GM12878 (cell line): Measurements from ENCODE around the gene SAMD4A. TPM values are rescaled to one million over a fixed set of nuclear protein-coding genes. Genes with fewer than 3 reads are reported as not detected.
A peak's percentile ranks its signal among the peaks of the same experiment; 100 is the strongest.

Source experiments
- ATAC-seq: fragments of 200-7000 bp; cut with Tn5 transposase; 3 replicates; pipeline ENCODE4 v1.9.1; 2020; ENCODE audit warnings: mild to moderate bottlenecking, moderate library complexity
- BruUV-seq: library from RNA; stranded (reverse); fragments of 400-500 nt; replicated peaks from 2 replicates; lab custom pipeline; 2021; lab: Mats Ljungman, UMichigan
- CTCF ChIA-PET: fragments of 300-600 bp; sonication (Branson Sonifier 250); formaldehyde crosslinking; extraction: SDS; loops from one replicate; lab custom pipeline; 2021; ENCODE audit warnings: inconsistent platforms; lab: Yijun Ruan, JAX
- POLR2A ChIA-PET: fragments of 350-600 bp; formaldehyde crosslinking; extraction: SDS; loops from one replicate; lab custom pipeline; 2021; ENCODE audit warnings: inconsistent platforms; lab: Charles Lee
- RAD21 ChIA-PET: fragments of 300-600 bp; sonication (Branson Sonifier 250); formaldehyde crosslinking; loops from one replicate; lab custom pipeline; 2023; ENCODE audit warnings: antibody characterized with exemption; ENCODE audit not compliant: unreplicated experiment; lab: Charles Lee
- SMC1A ChIA-PET: fragments of 300-600 bp; sonication (Branson Sonifier 250); formaldehyde crosslinking; loops from one replicate; lab custom pipeline; 2023; ENCODE audit not compliant: unreplicated experiment, uncharacterized antibody; lab: Charles Lee
- DNase-seq: peaks from one replicate; pipeline ENCODE4 v3.0.0-alpha.2; 2011; ENCODE audit warnings: low read depth, low spot score
- FAIRE-seq: peaks from 3 replicates; lab custom pipeline; 2011; peaks lifted over from hg19 to GRCh38; lab: Jason Lieb, UNC
- H2AFZ ChIP-seq: 2 replicates; pipeline ENCODE4 v1.6.0; 2011; ENCODE audit warnings: low read depth, low read length, control low read depth; ENCODE audit not compliant: control insufficient read depth
- H3K27ac ChIP-seq: 2 replicates; pipeline ENCODE4 v1.5.1; 2011; ENCODE audit warnings: control low read depth; ENCODE audit not compliant: control insufficient read depth, insufficient read depth
- H3K27me3 ChIP-seq, 2 experiments: replicated peaks in 1 of 2; 2 replicates each; pipeline versions ENCODE4 v1.6.0 to v1.6.1; 2011; ENCODE audit warnings: low read length in 1 of 2; ENCODE audit not compliant: control insufficient read depth in 2 of 2, insufficient read depth in 2 of 2
- H3K36me3 ChIP-seq, 2 experiments: 2 replicates each; pipeline ENCODE4 v1.5.1; 2011; ENCODE audit warnings: low read length in 1 of 2; ENCODE audit not compliant: control insufficient read depth in 2 of 2, insufficient read depth in 2 of 2
- H3K4me1 ChIP-seq: 2 replicates; pipeline ENCODE4 v1.6.1; 2011; ENCODE audit warnings: mild to moderate bottlenecking, low read length, moderate library complexity, mixed read lengths; ENCODE audit not compliant: control insufficient read depth, insufficient read depth
- H3K4me2 ChIP-seq: 2 replicates; pipeline ENCODE4 v1.6.0; 2011; ENCODE audit warnings: control low read depth; ENCODE audit not compliant: control insufficient read depth, insufficient read depth
- H3K4me3 ChIP-seq: fragments of 200-600 bp; sonication (generic); 2 replicates; pipeline ENCODE4 v1.5.1; 2016
- H3K79me2 ChIP-seq: 2 replicates; pipeline ENCODE4 v1.6.0; 2011; ENCODE audit warnings: low read length; ENCODE audit not compliant: control insufficient read depth, insufficient read depth
- H3K9ac ChIP-seq: 2 replicates; pipeline ENCODE4 v1.8.0; 2011; ENCODE audit warnings: low read length, control low read depth, mixed read lengths; ENCODE audit not compliant: control insufficient read depth, insufficient read depth
- H3K9me3 ChIP-seq: replicated peaks from 3 replicates; pipeline ENCODE4 v1.5.1; 2011; ENCODE audit warnings: mild to moderate bottlenecking, low read length; ENCODE audit not compliant: control insufficient read depth, insufficient read depth
- H4K20me1 ChIP-seq: 2 replicates; pipeline ENCODE4 v1.6.0; 2011; ENCODE audit not compliant: control insufficient read depth, insufficient read depth
- ATF7 ChIP-seq: fragments of 450-650 bp; IDR thresholded peaks from 2 replicates; pipeline ENCODE4 v1.6.1; 2016; ENCODE audit warnings: low read depth, mild to moderate bottlenecking
- BMI1 ChIP-seq: fragments of 450-650 bp; IDR thresholded peaks from 2 replicates; pipeline ENCODE4 v1.6.1; 2016; ENCODE audit warnings: mild to moderate bottlenecking, moderate library complexity, borderline replicate concordance
- CBX5 ChIP-seq: sonication (generic); IDR thresholded peaks from 2 replicates; pipeline ENCODE4 v1.6.1; 2016; ENCODE audit warnings: low read depth, moderate library complexity, mild to moderate bottlenecking, inconsistent platforms
- EED ChIP-seq: sonication (generic); IDR thresholded peaks from 2 replicates; pipeline ENCODE4 v1.6.1; 2016; ENCODE audit warnings: antibody characterized with exemption, low read depth
- ETV6 ChIP-seq, 2 experiments: fragments of 450-650 bp in 1 of 2; IDR thresholded peaks in 1 of 2; conservative IDR thresholded peaks in 1 of 2; 2 replicates each; pipeline ENCODE4 v1.6.1; 2014; ENCODE audit warnings: antibody characterized with exemption in 1 of 2, borderline replicate concordance in 1 of 2, low read depth in 1 of 2, mild to moderate bottlenecking in 1 of 2, moderate library complexity in 1 of 2
- GABPA ChIP-seq: IDR thresholded peaks from 2 replicates; pipeline ENCODE4 v1.6.1; 2014; ENCODE audit warnings: antibody characterized with exemption, low read depth, mild to moderate bottlenecking, inconsistent platforms
- IRF4 ChIP-seq: IDR thresholded peaks from 2 replicates; pipeline ENCODE4 v1.6.1; 2011; ENCODE audit warnings: low read depth, low read length
- JUNB ChIP-seq: IDR thresholded peaks from 2 replicates; pipeline ENCODE4 v1.6.1; 2016; ENCODE audit warnings: antibody characterized with exemption, mild to moderate bottlenecking
- RAD21 ChIP-seq: IDR thresholded peaks from 2 replicates; pipeline ENCODE4 v1.6.1; 2011; ENCODE audit warnings: mild to moderate bottlenecking, low read depth, low read length, moderate library complexity; ENCODE audit not compliant: insufficient read depth
- SMC3 ChIP-seq: IDR thresholded peaks from 2 replicates; pipeline ENCODE4 v1.6.1; 2011; ENCODE audit warnings: low read length, improper control_type of control experiment, borderline replicate concordance
- ZNF384 ChIP-seq: IDR thresholded peaks from 2 replicates; pipeline ENCODE4 v1.6.1; 2012; ENCODE audit warnings: low read depth, mild to moderate bottlenecking, low read length, improper control_type of control experiment, borderline replicate concordance
- WGBS: methylation state at CpG from one replicate; pipeline ENCODE4 v1.1.6; 2016; ENCODE audit warnings: low lambda C conversion rate; ENCODE audit not compliant: insufficient replicate concordance, insufficient coverage; ENCODE audit errors: missing lambda C conversion rate; 5-methylcytosine and 5-hydroxymethylcytosine counted together
- in situ Hi-C: fragments of 300-500 bp; cut with MboI; formaldehyde crosslinking; loops from 9 replicates; pipeline ENCODE4 v1.14.3; 2018; ENCODE audit warnings: mixed read lengths
- intact Hi-C: fragments of 100-400 bp; cut with micrococcal nuclease; formaldehyde crosslinking; loops from one replicate; pipeline ENCODE4 v1.14.2; 2022; ENCODE audit not compliant: unreplicated experiment
- polyA plus RNA-seq, 11 experiments: library from polyadenylated mRNA; depleted of rRNA in 4 of 11; unstranded in 6 of 11; stranded (reverse) in 5 of 11; fragments of >200 nt; fragmentation: Nextera tagmentation in 4 of 11; fragmentation: Illumina TruSeq in 1 of 11; extraction: Ambion mirVana in 4 of 11; extraction: Trizol in 1 of 11; gene quantifications; 1 replicate in 1 of 11; 2 replicates in 10 of 11; pipeline versions ENCODE4 v1.2.1 to v1.2.3, GENCODE V29; 2011 to 2016; ENCODE audit warnings: inconsistent platforms in 2 of 11, missing spikeins in 2 of 11, low read depth in 1 of 11
- total RNA-seq, 4 experiments: library from RNA; depleted of rRNA in 3 of 4; stranded (reverse); fragments of >200 nt in 3 of 4; fragmentation: Illumina TruSeq in 1 of 4; extraction: Trizol in 1 of 4; gene quantifications; 2 replicates each; pipeline versions ENCODE4 v1.2.1 to v1.2.3, GENCODE V29; 2013 to 2021

SAMD4A gene
- total and polyA plus RNA-seq, 10 of the 15 experiments (the other 5 are each of a cell fraction or from before 2014, with no cell fraction given), result 0.05 to 0.56 (median 0.31) TPM

- no peak for TF ChIP-seq GABPA
- no peak for TF ChIP-seq ZNF384
- SMC1A ChIA-PET, result interaction anchor here (0.9 to 8.1 kb wide), 9 partner anchors 36 to 207 kb away, joined by 3 to 87 read pairs (median 4); partner anchors contain the start of gene SAMD4A
- CTCF ChIA-PET, result interaction anchor here (0.9 to 6.1 kb wide), 15 partner anchors 8 to 273 kb away, joined by 3 to 160 read pairs (median 6); partner anchors contain the start of gene SAMD4A
- no peaks in the 10 kb centered on the region for H3K36me3 ChIP-seq
- no peak overlapping the region for H2AFZ ChIP-seq
- intact Hi-C loops, result loop anchor here (2.0 to 10.0 kb wide), 3 partner anchors 42 to 408 kb away; no protein-coding TSS in a partner anchor
- H3K4me1 ChIP-seq, result peaks cover 29% of the 10 kb centered on the region
- no peaks in the 10 kb centered on the region for H3K79me2 ChIP-seq
- in situ Hi-C loops, result loop anchor here (5.0 kb wide), 1 partner anchor 215 kb away; no protein-coding TSS in a partner anchor
- 15% methylated on average over 7 of the region's 7 CpGs for WGBS
- H3K9me3 ChIP-seq, result no peaks in the 10 kb centered on the region
- no peak overlapping the region for H3K27ac ChIP-seq
- no peak overlapping the region for H3K9ac ChIP-seq
- BruUV-seq, result no TSS peak
- FAIRE-seq (no peak), DNase-seq (no peak), ATAC-seq (no peak)
- H3K4me2 ChIP-seq, result no peak overlapping the region
- no peaks in the 10 kb centered on the region; a peak in 1 of 4 replicates for H3K27me3 ChIP-seq
- POLR2A ChIA-PET, result interaction anchor here (1.1 kb wide), 1 partner anchor 41 kb away, joined by 3 read pairs; no protein-coding TSS in a partner anchor
- no peaks in the 10 kb centered on the region for H4K20me1 ChIP-seq
- H3K4me3 ChIP-seq, result no peak overlapping the region
- RAD21 ChIA-PET, result interaction anchor here (0.7 to 5.5 kb wide), 6 partner anchors 11 to 206 kb away, joined by 3 to 130 read pairs (median 4); partner anchors contain the start of gene SAMD4A
Measured at GRCh38 chr14:54772451-54772881, 205.5 kb downstream of the SAMD4A start.

DNA sequence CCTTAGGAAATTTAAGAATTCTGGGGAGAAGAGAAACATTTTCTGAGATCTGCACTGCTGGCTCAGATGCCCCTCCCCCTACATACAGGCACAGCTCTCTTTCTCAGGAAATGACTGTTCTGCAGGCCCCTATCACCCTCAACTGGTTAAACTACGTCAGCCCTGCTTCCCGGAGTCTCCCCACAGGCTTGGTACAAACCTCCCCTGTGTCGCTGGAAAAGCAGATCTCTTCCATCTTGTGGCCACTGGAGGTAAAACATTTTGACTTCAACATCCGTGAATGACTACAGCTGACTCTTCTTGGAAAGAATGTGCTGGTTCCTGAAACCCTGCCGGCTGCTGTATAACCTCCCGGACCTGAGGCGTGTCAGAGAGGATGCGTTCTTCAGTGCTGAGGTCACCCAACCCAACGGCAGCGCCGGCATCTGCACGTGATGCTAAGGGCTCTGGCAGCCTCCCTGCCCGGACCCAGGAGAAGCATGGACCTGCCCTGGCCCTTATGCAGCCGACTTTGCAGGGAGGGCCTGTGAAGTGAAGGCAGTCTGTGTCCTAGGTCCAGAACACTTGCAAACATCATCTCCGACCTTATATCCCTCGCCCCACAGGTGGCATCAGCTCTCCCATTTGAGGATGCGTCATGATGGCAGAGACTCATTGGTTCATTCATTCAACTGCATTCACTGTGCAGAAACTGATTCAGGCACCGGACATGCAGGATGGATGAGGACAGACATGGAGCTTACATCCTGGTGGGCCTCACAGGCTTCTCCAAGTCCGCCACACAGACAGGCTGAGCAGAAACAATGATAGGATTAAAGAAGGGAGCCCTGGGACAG, 206.5 kb downstream of the SAMD4A start:
- no TSS peak for BruUV-seq
- intact Hi-C loops, result loop anchor here (1.0 to 10.0 kb wide), 5 partner anchors 43 to 409 kb away; no protein-coding TSS in a partner anchor
- WGBS, result 14% methylated on average over 19 of the region's 19 CpGs
- ChIA-PET SMC1A (interaction anchor here (0.7 to 8.1 kb wide), 26 partner anchors 9 to 426 kb away, joined by 3 to 87 read pairs (median 4); partner anchors contain the start of genes SAMD4A, SOCS4 and WDHD1), RAD21 (interaction anchor here (0.7 to 5.5 kb wide), 17 partner anchors 9 to 264 kb away, joined by 3 to 130 read pairs (median 4); partner anchors contain the start of genes CGRRF1 and SAMD4A), POLR2A (interaction anchor here (1.1 to 1.3 kb wide), 2 partner anchors 42 to 209 kb away, joined by 3 read pairs; no protein-coding TSS in a partner anchor), CTCF (interaction anchor here (0.6 to 6.1 kb wide), 48 partner anchors 9 to 425 kb away, joined by 3 to 160 read pairs (median 4); partner anchors contain the start of gene SAMD4A)
- Histone ChIP-seq H3K4me3 (no peak overlapping the region), H3K9ac (no peak overlapping the region), H3K4me2 (peak overlapping the region; percentile 51; the same call in 1 of the 2 replicates), H3K79me2 (no peaks in the 10 kb centered on the region), H3K4me1 (peaks cover 30% of the 10 kb centered on the region), H3K27ac (no peak overlapping the region), H4K20me1 (no peaks in the 10 kb centered on the region), H3K9me3 (no peaks in the 10 kb centered on the region), H3K27me3 (no peaks in the 10 kb centered on the region; a peak in 1 of 4 replicates), H2AFZ (peak overlapping the region; percentile 3; the same call in 1 of the 2 replicates), H3K36me3 (no peaks in the 10 kb centered on the region)
- peak; percentile 77 for ATAC-seq
- in situ Hi-C loops, result loop anchor here (5.0 kb wide), 1 partner anchor 216 kb away; no protein-coding TSS in a partner anchor
- peak; percentile 91 for FAIRE-seq
- peak; percentile 35 for DNase-seq
- peak; percentile 65 for TF ChIP-seq IRF4
- TF ChIP-seq ATF7, result 0 out of 2 replicates have a peak, but pooled peaks have one; percentile 18
- peak in 1 of 2 experiments; percentile 39; a peak in 1 of 4 replicates for TF ChIP-seq ETV6 (conservative IDR thresholded peaks at IDR 0.05 in 1 of 2, IDR thresholded peaks at IDR 0.05 in 1 of 2; ENCODE audit: borderline replicate concordance in 1 of 2, low read depth in 1 of 2)
- 0 out of 2 replicates have a peak, but pooled peaks have one; percentile 47 for TF ChIP-seq EED
- TF ChIP-seq CBX5, result no peak
- peak; percentile 66 for TF ChIP-seq JUNB
- TF ChIP-seq BMI1, result no peak
- peak; percentile 48 for TF ChIP-seq RAD21
- peak; percentile 35; the same call in 1 of the 2 replicates for TF ChIP-seq SMC3
